OCI-M2 (cell line): ENCODE results near the gene GIGYF1.
"Not testable (repeated sequence)": the region's sequence is repeated elsewhere in the genome, so short reads cannot be mapped to it uniquely, and the experiment has no call there.

Experiments used
- DNase-seq: peaks from one replicate; lab custom pipeline; 2025; ENCODE audit not compliant: unreplicated experiment; lab: John Stamatoyannopoulos, UW

GIGYF1 gene

GRCh38 chr7:100673302-100673941 lies 20.6 kb downstream of the GIGYF1 start, which contains the start of gene GNB2:
Gene GNB2, plus strand, starts transcription at chr7:100673740. Its CDS starts 2,526 bp downstream, at chr7:100676266.
- peak; percentile 88 for DNase-seq

DNA sequence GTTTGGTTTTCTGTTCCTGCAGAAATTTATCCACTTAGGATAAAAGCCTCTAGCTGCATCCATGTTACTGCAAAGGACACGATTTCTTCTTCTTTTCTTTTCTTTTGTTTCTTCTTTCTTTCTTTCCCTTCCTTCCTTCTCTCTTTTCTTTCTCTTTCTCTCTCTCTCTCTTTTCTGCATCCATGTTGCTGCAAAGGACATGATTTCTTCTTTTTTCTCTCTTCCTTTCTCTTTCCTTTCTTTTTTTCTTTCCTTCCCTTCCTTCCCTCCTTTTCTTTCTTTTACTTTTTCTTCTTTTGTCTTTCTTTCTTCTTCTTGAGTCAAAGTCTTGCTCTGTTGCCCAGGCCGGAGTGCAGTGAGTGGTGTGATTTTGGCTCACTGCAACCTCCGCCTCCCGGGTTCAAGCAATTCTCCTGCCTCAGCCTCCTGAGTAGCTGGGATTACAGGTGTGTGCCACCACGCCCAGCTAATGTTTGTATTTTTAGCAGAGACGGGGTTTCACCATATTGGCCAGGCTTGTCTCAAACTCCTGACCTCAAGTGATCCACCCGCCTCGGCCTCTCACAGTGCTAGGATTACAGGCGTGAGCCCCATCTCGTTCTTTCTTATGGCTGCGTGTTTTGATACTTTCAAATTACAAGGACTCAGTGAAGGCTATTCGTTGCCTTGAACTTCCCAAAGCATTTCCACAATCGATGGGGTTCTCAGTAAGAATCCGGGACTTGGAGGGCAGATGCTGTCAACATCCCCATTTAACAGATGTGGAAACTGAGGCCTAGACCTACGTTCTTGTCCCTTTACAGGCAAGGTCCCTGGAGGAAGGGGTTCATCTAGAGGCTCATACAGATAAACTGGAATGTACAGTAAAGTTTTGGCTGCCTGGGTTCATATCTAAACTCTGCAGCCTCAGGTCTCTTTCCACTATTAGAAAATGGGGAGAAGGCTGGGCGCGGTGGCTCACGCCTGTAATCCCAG lies 22.4 kb downstream of the GIGYF1 start:
- DNase-seq, result no peak

- no peak for DNase-seq
Observed at GRCh38 chr7:100670074-100670473, 24.0 kb downstream of the GIGYF1 start.

- DNase-seq, result not testable (repeated sequence)
Observed at GRCh38 chr7:100669106-100669505, 24.9 kb downstream of the GIGYF1 start.

GRCh38 chr7:100668069-100668449 lies 26.0 kb downstream of the GIGYF1 start:
- DNase-seq, result no peak

GRCh38 chr7:100667331-100668068 lies 26.6 kb downstream of the GIGYF1 start:
- no peak for DNase-seq

DNA sequence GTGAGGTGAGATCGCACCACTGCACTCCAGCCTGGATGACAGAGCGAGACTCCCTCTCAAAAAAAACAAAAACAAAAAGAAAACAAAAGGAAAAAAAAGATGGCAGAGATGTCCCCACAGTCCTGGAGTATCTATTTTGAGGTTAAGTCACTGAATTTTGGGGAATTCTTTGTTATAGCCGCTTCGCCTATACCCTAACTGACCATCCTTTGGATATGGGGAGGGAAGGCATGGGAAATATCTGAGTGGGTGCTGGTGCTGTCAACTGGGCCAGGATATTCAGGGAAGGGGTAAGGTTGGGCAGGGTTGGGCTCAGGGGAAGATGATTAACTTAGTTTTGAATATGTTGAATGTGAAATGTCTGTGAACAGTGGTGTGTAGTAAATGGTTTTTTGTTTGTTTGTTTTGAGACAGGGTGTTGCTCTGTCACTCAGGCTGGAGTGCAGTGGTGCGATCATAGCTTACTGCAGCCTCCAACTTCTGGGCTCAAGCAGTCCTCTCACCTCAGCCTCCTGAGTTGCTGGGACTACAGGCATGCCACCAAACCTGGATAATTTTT lies 28.8 kb downstream of the GIGYF1 start:
- no peak for DNase-seq

- not testable (repeated sequence) for DNase-seq
Observed at GRCh38 chr7:100662194-100662776, 31.8 kb downstream of the GIGYF1 start.

GRCh38 chr7:100655908-100656674 lies 38.0 kb downstream of the GIGYF1 start, which contains the start of gene ACTL6B:
Gene ACTL6B, minus strand, starts transcription at chr7:100656448. Its CDS starts 94 bp downstream, at chr7:100656354.
- no peak for DNase-seq

DNA sequence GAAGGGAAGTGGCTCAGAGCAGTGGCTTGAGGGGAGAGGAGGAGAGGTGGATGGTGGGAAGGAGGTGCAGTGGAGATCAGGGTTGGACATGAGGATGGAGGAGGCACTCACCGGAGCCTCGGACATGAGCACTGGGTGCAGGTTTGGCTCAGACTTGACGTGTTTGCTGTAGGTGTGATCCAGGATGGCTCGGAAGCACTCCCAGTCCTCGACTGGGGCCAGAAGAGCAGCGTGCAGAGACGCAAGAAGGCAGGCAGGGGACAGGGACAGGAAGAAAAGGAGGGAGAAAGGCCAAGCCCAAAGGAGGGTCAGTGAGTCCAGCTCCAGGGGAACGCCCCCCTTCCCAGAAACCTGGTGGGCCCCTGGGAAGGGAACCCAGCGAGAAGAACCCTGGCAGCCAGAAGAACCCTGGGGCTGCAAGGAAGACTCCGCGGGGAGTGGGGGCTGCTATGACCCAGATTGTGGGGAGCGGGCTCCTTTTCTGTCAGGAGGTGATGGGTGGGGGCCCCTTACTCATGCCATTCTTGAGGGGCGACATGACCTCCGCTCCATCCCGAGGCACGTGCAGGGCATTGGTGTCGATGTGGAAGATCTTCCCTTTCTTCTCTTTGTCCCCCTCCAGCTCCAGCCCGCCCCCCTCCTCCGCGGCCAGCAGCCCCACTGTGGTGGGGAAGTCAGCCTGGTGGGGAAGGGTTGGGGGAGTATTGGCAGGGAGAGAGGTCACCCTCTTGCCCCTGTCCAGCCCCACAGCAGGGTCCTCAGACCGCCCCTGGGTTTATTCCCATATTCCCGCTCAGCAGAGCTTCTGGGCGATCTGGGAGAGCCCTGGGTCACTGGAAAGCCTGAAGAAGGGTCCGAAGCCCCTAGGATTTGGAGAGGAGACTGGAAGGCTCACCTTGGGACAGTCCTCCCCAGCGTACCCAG lies 38.9 kb downstream of the GIGYF1 start:
- DNase-seq, result no peak

GRCh38 chr7:100649826-100650565 lies 44.1 kb downstream of the GIGYF1 start:
- no peak for DNase-seq

- no peak for DNase-seq
Observed at GRCh38 chr7:100642534-100642907, 51.5 kb downstream of the GIGYF1 start.

DNA sequence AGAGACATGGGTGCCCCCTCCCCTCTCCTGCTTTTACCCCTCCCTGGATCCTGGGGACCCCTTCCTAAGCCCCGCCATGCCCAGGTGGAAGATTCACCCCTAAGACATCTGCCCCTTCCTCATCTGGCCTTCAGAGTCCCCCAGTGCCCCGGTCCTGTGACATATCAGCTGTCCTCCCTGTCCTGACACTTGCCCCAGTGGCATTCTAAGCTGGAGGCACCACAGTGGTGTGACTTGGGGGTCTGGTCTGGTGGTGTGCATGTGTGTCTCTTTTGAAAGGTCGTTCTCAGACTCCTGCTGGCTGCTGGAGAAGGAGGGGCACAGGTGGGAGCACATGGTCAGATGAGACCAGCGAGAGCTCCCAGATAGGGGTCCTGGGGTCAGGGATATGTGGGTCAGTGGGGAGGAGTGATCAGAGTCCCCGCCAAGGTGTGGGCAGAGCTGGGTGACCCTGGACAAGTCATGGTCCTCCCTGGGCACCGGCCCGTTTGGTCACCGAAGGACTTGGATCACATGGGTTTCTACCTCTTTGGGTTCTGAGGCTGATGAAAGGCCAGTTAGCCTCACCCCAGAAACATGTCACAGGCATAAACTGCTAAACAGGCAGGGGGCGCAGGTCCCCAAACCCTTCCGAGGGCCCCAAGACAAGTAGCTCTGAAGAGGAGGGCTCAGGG lies 52.1 kb downstream of the GIGYF1 start:
- DNase-seq, result no peak

DNA sequence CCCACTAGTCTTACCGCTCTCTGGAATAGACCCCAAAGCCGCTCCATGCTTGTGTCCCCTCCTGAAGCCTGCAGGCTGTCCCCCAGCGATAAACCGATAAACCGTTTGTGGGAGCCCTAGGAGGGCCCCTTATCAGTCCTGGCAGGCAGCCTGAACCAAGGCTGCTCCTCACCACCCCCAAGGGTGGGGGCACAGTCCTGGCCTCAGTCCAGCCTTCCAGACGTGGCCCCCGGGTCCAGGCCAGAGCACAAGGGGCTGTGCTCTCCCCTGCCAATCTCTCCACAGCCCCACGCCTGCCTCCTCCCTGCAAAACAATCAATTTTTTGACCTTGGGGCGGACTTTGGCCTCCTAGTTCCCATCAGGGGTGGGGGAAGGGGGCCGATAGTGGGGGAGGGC lies 52.6 kb downstream of the GIGYF1 start, which contains the start of gene TFR2:
Gene TFR2, minus strand, starts transcription at position 90 of the 397 bp plus-strand sequence. Its CDS starts 43 bp downstream, at position 47.
- DNase-seq, result peak; percentile 57

GRCh38 chr7:100640517-100641440 lies 53.3 kb downstream of the GIGYF1 start:
- DNase-seq, result no peak

- no peak for DNase-seq
Observed at GRCh38 chr7:100639995-100640516, 54.0 kb downstream of the GIGYF1 start.
